CD4-positive, alpha-beta T cell treated with Interleukin-17A for 4 hours (primary cell): ENCODE results near the gene HSFX3.
"Not testable (repeated sequence)": the region's sequence is repeated elsewhere in the genome, so short reads cannot be mapped to it uniquely, and the experiment has no call there.

Experiments
- DNase-seq: peaks from one replicate; pipeline ENCODE4 v3.0.0-alpha.2; 2020; ENCODE audit warnings: mixed read lengths

Gene HSFX3, protein sequence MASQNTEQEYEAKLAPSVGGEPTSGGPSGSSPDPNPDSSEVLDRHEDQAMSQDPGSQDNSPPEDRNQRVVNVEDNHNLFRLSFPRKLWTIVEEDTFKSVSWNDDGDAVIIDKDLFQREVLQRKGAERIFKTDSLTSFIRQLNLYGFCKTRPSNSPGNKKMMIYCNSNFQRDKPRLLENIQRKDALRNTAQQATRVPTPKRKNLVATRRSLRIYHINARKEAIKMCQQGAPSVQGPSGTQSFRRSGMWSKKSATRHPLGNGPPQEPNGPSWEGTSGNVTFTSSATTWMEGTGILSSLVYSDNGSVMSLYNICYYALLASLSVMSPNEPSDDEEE

DNA sequence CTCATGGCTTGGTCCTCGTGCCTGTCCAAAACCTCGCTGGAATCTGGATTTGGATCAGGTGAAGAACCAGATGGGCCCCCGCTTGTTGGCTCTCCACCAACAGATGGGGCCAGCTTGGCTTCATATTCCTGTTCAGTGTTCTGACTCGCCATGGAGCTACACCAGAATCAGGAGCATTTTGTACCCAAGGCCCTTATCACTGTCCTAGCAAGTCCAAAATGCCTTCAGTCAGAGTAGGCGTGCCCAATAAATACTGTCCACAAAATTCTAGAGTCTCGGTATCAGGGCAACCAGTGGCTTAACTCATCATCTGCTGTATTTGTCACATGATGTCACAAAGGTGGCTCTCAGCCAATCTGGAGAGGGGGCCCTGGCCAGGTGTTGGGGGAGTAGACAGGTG lies at the start of gene HSFX3:
HSFX3 (minus strand) TSS at position 224 of the 400 bp plus-strand sequence; CDS start at position 152, 72 bp downstream.
- not testable (repeated sequence) for DNase-seq

DNA sequence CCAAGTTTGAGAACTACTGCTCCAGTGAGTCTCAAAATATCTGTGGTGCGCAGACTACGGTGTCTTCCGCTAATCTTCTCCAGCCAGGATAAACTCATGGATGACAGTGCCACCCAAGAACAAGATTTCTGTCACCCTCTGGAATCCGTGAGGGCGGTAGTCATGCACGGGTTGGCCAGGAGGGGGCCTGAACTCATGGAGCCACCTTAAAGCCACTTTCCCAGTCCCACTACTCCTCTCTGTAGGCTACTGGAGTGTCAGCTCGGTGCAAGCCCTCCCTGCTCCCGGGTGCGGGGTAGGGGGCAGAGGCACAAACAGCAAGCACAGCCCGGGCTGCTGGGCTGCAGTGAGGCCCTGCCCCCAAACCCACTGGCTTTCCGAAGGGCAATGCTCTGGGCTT lies 48.9 kb upstream of the HSFX3 start:
- DNase-seq: not testable (repeated sequence)

DNA sequence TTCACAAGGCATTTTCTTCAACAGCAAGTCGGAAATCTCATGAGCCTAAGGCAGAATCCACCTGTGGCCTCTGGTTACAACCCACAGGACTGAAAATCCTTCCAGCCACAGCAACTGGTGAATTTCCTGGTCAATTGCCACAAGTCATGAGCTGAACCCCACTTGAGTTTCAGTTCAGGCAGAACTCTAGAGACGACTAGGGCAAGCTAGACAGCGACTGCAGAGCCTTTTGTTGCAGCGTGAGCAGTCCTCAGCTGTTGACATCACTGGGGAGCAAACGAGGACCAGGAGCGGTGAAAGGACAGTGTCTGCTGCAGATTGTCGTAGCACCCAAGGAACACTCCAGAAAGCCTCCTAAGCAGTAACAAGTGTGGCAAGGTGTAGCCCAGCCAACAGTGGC lies 46.2 kb upstream of the HSFX3 start:
- DNase-seq: not testable (repeated sequence)

DNA sequence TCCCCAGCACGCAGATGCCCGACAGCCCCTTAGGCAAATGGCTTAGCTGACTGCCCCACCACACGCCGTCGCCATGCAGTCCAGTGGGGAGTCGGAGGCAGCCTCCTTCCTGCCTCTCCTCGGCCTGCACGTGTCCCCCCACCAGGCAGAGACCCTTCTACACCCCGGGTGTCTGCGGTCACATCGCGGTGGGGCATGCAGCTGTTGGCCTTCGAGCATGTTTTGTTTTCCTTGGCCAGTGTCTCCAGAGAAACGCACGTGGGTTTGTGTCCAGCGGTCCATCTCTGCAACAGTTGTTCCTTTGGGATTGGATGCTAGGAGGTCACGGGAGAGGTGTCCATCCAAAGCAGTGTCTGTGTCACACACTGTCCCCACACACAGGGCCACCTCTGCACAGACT lies 45.5 kb upstream of the HSFX3 start, which contains the start of gene HSFX2:
HSFX2 (minus strand) TSS at position 101 of the 400 bp plus-strand sequence. CDS start 614 bp downstream, outside the sequence.
- DNase-seq: not testable (repeated sequence)

DNA sequence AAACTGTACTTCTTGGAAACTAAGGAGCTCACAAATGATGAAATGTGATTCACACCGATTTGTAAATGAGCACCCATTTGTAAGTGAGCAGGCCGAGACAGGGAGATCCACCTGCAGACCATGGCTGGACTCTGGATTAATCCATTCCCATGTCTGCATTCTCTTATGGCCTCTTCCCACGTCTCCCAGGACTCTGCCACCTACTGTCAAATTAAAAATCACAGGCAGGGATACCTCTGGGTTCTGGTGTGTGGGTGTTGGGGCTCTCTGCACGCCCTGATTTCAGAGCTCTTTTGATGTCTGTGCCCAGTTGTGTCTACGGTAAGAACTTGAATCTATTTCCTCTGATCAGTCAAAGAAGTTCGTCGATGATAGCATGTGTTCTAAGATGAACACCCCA lies 41.3 kb upstream of the HSFX3 start:
- DNase-seq: not testable (repeated sequence)

DNA sequence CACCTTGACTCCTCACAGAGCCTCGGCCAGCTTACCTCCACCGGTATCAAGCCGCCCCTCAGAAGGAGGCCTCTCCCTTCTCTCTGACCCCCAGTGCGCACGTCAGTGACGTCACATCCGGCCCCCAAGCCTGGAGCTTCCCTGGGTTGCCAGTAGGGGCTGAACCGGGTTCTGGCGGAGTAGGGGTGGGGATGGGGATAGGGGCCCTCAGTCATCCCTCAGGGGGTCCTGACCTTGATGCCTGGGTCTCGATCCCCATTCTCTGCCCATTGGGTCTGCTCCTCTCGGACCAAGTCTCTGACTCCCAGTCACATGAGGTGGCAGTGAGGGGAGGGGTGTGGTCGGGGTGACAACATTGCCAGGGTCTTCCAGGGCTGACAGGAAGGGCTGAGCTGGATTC lies 37.6 kb upstream of the HSFX3 start, which contains the start of gene MAGEA9B:
MAGEA9B (minus strand) TSS at position 101 of the 400 bp plus-strand sequence. CDS start 4,280 bp downstream, outside the sequence.
- DNase-seq: not testable (repeated sequence)

DNA sequence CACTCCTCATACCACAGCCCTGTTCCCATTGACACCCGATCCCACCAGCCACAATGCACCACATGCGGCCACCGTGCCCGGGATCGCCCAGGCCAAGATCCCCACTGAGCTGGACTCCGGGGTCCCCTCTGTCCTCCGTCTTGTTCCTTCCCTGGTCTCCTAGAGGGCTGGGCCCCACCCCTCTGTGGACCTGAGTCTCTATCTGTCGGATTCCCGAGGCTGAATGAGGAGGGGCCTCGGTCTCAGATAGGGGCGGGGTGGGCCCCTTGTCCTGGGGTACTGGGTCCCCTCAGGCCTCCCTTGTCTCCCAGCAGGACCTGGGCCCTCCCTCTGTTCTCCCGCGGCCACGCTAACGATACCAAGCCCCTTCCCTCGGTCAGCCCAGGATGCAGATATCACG lies 35.9 kb upstream of the HSFX3 start:
- DNase-seq: not testable (repeated sequence)

DNA sequence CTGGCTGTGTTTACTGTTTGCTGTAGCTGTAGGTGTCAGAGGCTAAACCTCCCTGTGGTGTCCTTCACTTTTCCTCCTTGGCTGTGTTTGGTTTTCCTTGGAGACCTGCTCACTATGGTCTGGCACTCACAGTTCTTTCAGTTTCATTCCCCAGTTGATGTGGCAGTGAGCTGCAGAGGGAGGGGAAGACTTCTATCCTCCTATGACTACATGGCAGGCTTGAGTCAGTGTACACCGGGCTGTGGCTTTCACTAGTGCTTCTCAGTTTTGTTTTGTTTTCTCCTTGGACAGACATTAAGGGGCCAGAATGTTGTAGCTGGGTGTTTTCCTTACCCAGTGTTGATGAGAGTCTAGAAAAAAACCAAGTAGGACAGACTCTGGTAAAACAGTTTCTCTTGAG lies 23.7 kb upstream of the HSFX3 start:
- not testable (repeated sequence) for DNase-seq

DNA sequence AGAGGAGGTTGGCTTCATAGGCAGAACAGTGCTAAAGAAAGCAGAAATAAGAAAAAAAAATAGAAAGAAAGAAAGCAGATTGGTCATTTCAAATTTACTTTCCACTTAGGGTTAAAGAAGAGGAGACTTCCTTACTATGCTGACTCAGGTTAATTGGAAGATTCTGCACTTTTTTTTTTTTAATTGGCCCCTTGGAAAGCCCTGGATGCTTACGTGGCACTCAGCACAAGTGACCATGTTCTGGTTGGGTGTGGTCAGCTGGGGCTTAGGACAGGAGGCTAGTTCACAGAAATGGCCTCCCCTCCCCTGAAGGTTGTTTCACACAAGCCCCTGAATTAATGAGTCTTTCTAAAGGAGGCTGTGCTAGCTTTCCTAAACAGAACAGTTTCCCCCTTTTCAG lies 23.0 kb upstream of the HSFX3 start:
- no peak for DNase-seq

DNA sequence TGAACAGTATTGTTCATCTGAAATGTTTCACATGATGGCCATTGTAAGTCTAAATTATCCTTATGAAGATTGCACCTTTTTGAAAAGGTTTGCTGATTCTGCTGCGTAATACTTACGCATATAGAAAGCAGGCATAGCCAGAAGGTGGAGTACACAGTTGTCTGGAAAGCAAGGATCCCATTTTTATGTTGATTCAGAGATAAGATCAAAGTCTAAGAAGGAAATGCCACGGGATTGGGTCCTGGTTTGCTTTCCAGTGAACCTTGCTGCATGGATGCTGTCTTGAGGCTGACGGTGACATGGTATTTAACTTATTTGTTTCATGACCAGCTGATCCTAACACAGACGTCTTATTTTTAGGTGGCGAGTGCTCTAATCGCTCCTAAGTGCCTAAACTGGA lies 22.0 kb upstream of the HSFX3 start:
- DNase-seq: no peak

DNA sequence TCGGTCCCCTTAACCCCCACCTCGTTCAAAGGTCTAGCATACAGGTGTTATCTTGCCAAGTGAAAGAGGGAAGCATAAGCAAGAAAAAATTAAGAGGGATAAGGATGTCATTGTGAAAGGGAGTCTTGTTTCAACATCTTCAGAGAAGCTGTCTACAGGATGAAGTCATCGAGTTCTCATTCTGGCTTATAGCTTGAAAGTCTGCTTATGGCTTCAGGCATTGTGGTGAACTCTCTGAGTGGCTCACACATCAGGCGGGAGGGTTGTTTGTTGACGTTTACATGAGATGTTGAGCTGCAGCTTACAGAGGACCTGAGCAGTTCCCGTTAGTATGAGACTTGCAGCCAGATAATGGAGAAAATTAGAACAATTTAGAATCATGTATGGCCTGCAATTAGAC lies 20.9 kb upstream of the HSFX3 start:
- DNase-seq: no peak

DNA sequence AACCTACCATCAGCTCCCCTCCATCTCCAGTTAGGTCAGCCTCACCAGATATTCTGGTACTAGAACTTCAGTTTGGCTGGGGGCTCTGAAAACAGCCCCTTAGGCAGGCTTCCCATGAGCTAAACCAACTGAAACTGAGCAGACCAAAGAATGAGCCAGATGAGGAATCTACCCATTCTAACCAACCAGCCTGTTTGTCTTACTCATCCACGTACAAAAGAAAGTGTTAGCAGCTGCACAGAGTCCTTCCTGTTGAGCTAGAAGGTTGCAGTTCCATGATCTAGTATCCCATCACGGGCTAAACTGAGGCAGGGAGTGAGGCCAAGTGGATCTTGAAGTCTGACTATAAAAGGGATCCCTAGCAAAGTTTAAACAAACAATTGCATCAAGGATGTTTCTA lies 20.0 kb upstream of the HSFX3 start:
- DNase-seq: no peak

DNA sequence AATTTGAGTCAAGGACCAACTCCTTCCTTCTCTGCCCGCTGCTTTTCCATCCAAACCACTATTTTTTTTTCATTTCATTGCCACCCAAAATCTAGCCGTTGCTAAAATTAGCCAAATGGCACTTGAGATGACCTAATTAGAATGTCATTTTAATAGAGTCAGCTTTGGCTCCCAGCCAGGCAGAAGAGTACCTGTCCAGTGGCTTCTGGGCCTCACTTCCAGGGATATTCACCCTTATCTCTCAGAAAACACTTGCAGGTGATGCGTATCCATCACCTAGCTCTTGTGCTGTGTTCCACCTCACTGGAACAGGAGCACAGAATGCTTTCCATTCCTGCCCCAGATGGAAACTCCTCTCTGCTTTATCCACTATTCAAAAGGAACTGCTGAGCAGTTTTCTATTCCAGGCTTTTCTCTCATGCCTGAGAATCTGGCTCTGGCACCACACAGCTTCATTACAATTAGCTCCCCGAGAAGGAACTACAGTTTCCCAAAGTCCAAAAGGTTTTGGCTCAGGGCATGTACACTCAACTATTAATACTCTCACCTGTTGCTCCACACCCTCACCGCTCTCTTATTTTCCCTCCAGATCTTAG lies 19.1 kb upstream of the HSFX3 start:
- DNase-seq: no peak

DNA sequence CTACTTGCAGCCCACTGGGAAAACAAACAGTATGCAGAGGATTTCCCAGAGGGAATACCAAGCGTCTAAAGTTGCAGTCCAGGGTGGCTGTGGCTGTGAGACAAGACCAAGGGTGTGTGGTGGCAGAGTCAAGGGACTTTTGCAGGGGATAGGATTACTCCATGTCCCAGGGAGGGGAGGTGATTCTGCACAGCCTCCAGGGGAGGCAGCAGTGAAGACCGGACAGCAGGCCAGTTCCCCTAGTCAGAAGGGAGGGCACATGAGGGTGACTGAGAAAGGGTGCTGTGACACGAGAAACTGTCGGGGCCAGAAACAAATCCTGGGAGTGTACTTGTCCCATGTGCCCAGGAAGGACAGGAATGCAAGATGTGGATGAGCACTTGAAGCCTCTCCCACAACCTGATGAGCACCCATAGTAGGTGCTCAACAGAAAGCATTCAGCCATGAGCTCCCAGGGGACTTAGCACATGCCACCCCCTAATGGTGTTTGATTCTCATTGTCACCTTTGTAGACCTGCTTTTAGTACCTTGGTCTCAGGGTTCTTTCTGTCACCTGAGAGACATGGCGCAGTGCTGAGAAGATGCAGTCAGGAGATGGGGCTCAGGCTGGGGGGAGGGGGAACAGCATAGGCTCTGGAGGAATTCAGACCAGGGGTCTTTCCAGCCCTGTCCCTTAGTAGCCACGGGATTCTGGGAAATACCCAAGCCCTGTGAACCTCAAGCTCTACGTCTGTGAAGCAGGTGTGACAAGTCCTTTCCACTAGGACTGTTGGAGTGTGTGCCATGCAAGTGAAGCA lies 18.1 kb upstream of the HSFX3 start:
- DNase-seq: no peak

DNA sequence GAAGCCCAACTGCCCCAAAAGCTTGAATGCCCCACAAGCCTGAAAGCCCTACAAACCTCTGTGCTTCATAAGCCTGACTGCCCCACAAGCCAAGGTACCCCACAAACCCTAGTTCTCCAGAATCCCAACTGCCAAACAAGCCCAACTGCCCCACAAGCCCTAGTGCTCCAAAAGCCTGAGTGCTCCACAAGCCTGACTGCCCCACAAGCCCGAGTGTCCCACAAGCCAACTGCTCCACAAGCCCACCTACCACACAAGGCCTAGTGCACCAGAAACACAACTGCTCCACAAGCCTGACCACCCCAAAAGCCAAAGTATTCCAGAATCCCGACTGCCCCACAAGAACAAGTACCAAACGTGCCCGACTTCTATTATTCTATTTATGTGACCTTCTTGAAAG lies 13.6 kb upstream of the HSFX3 start:
- no peak for DNase-seq

DNA sequence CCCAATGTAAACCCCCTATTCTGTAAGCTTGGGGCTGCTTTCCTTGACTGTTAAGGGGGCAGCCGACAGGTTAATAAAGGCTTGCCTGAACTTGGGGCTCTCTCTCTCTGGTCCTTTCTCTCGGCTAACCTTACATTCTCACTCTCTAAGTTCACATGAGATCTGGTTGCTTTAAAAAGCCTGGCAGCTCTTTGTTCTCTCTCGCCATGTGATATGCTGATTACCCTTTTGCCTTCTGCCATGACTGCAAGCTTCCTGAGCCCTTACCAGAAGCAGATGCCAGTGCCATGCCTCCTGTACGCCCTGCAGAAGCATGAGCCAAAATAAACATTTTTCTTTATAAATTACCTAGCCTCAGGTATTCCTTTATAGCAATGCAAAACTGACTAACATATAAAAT lies 5.5 kb upstream of the HSFX3 start:
- DNase-seq: not testable (repeated sequence)

DNA sequence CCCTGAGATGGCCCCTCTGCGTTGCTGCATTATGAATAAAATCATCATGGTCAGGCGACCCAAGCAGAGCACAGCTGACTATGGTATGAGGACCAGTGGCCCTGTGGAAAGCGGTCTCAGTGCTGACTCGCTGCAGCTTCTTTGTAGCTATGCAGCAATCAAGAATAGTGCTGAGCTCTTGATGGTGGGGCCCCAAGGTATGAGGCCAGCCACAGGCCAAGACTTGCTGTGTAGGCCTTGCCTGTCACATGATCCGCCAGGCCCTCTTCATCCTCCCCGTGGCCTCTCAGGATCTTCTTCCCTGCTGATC lies 2.2 kb upstream of the HSFX3 start:
- not testable (repeated sequence) for DNase-seq

DNA sequence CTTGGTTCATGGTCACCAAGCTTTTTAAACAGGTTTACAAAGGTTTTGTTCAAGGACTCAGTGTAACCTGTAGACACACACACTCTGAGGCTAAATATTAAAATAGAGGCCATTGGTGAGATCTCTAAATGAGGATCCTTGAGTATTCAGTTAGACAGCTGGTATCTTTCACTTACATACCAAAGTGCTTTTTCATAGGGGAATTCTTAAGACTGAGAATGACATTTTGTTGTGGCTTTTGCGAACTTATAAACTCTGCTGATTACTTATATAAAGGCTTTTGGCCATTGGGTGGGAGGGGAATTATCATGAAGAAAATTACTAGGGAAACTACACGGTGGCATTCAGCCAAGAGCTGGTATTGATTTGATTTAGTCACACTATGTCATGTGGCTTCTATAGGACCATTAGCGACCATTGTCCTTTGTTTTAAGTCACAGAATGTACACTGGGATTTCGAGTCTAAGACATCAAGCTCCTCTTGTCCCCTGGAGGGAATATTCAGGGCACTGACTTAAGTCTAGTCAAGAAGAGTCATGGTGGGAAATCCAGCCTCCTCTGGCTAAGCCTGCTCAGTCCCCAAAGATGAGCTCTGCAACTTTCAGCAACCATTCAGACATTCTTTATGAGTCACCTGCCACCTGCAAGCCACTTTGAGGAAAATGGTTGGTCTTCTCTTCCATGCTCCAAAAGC lies 1.7 kb upstream of the HSFX3 start:
- not testable (repeated sequence) for DNase-seq

DNA sequence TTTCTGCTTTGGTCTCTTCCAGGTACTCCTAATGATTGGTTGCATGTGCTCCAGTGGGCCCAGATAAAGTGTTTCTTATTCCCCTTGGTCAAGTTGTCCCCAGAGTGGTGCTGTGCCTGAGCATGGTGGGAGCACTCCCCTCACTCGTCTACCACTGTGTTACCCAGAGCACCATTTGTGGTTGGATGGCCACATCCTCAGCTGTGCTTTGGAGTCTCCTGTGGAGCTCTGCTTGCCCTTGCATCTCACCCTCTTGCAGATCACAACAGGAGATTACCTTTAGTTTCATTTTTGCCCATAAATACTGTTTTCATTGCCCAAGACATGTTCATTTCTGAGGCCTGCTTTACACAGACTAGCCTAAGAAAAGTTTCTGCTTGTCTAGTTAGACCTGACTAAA lies 730 bp upstream of the HSFX3 start:
- not testable (repeated sequence) for DNase-seq

DNA sequence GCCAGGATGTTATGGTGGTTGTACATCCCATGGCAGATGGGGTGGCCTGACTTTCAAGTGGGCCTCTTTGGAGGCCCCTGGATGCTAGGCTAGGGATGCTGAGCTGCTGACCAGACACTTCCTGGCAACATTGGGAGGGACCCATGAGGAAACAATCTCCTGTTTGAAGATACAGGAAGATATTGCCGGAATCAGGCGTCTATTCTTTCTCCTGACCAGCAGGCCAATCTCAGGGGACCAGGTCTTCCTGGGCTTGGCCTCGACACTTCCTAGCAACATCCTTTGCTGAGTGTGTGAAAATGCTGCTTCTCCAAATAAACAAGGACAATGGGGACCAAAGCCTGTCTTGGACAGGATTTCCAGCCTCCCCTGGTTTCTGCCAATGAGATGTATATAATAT lies 1.9 kb downstream of the HSFX3 start:
- not testable (repeated sequence) for DNase-seq

DNA sequence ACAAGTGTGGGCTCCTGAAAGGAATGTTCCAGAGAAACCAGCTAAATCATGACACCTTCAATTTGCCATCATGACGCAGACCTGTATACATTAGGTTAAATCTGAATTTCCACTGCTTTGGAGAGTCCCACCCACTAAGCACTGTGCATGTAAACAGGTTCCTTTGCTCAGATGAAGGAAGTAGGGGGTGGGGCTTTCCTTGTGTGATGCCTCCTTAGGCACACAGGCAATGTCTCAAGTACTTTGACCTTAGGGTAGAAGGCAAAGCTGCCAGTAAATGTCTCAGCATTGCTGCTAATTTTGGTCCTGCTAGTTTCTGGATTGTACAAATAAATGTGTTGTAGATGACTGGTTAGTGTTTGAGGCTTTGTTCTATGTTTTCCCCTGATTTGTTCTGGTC lies 2.8 kb downstream of the HSFX3 start:
- DNase-seq: not testable (repeated sequence)

DNA sequence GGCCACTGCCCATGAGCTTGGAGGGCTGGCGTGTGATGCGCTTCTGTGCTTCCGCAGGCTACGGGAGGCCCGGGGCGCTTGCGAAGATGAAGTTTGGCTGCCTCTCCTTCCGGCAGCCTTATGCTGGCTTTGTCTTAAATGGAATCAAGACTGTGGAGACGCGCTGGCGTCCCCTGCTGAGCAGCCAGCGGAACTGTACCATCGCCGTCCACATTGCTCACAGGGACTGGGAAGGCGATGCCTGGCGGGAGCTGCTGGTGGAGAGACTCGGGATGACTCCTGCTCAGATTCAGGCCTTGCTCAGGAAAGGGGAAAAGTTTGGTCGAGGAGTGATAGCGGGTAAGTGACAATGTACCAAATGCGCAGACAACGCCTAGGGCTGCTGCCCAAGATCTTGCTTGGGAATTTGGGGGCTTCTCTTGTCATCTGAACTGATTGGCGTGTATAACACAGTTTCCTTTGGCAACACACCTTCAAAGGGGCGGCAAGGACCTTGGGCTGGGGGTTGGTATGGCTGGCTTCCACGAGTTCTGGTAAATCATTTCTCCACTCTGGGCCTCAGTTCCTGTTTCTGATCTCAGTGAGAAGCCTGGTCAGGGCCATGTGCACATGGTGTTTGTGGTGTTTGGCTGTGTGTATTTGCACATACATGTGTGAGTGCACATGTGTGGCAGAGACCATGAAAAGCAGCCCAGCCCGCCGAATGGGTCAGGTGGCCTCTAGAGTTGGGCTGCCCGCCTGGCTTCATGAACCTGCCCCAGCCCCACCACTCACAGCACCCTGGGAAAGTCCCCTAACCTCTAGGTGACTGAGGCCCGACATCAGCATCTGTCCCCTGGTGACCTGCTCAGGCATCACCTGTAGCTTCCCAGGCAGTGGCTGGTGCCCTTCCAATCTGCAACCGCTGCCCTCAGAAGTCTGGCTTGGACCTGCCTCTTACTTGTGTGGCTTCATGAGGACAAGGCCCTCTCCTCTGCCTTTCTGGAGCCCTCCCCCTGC lies 3.9 kb downstream of the HSFX3 start:
- not testable (repeated sequence) for DNase-seq
